Measurements from ENCODE around the gene LYG1.

LYG1 gene

DNA sequence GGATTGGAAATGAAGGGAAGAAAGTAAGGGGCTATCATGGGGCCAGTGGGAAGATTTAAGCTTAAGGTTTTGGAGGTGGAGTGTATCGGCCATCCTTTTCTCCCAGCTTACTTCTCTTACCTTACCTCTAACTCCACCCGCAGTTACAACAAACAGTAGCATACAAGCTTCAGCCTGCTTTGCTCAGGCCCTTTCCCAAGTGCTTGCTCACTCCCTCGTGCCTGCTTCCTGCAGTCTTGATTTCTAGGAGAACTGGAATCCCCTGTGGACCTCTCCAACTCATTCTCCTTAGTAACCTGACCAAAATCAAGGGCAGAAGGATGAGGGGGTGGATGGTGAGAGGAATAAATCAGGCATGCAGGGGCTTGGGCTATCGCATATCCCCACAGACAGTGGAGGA lies 39.8 kb downstream of the LYG1 start:
- no peak for DNase-seq

DNA sequence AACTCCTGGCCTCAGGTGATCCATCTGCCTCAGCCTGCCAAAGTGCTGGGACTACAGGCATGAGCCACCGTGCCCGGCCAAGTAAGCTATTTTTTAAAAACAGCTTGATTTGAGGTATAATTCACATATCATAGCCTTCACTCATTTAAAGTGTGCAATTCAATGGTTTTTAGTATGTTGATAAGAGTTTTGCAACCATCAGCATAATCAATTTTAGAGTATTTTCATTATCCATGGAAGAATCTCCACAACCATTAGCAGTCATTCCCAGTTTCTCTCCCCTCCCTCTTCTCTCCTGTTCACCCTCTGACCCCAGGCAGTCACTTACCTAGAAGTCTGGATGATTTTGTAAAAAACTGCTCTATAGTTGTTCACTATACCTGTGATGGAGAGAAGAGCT lies 40.8 kb downstream of the LYG1 start:
- no peak for DNase-seq

DNA sequence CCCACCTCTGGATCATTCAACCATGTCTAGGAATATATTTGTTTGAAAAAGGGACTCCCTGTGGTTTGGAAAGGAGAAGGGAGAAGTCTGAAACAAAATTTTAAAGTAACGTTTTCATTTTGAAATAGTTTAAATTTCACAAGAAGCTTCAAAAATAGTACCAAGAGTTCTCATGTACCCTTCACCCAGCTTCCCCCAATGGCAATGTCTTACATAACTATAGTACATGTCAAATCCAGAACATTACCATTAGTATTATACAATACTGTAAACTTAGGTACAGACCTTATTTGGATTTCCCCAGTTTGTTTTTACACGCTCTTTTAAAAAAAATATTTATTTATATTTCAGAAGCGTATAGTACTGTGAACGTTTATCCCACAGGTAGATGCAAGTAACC lies 41.5 kb downstream of the LYG1 start:
- DNase-seq = no peak

DNA sequence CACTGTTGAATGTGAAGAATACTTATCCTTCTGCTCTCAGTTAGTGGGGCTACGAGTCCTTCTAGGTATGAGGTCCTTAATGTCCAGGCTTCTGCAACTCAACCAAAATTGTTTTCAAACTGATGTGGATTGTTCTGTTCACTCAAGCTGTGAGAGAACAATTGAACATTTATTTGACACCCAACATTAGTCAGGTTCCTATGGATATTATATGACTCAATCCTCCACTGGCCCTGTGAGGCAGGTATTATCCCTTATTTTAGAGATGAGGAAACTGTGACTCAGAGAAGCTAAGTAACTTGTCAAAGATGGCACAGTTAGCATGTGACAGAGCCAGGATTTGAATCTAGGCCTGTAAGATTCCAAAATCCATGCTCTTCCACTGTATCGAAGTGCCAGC lies 44.3 kb downstream of the LYG1 start:
- DNase-seq = no peak

DNA sequence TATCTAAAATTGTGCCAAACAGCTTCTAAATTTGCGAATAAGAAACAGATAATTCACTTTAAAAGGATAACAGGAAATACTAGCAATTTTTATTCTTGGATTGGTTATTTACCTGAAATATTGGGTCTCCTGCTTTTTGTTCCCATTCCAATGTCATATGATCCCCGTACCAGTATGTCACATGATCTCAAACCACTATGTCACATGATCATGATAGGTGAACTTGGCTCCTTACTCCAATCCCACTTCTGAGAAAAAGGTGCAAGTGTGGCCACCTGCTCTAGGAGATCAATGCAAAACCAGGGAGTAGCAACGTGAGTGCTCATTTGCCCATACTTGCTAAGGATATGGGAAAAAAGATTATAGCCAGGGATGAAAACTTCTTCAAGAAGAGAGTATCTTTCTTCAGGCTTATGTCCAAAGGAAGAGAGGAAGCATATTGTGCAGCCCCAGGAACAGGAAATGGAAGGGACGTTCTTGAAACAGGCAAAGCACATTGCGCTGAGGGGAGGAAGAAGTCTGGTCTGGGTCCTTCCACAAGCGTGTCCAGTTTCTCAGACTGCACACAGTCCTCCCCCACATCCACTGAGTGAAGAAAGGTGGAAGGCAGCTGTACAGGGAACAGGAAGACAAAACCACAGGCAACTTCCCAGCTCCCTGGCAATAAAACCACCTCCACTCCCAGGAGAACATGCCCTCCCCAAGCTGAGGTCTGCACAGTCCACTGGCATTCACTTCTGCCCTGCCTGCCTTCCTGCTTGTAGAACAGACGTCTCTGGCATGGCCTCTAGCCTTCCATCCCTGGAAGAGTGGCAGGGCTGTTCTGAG lies 45.3 kb downstream of the LYG1 start, which contains the start of gene LYG2:
Gene LYG2 (minus strand): TSS at position 176 of the 828 bp plus-strand sequence. CDS start 1,406 bp downstream, outside the sequence.
- DNase-seq = no peak

DNA sequence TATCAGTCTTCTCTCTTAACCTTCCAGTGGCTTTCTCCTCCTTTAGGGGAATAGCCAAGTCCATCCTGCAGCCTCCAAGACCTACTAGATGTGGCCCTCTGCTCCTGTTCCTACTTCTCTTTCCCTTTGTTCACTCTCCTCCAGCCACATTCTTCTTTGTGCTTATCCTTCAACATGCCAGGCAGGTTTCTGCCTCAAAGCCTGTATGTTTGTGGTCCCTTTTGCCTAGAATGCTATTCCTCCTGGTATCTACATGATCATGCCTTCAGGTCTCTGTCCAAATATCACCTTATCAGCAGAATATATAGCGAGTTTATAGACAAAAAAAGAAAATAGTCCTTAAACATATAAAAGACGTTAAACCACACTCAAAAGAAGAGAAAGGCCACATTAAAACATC lies 51.0 kb downstream of the LYG1 start:
- DNase-seq = no peak

DNA sequence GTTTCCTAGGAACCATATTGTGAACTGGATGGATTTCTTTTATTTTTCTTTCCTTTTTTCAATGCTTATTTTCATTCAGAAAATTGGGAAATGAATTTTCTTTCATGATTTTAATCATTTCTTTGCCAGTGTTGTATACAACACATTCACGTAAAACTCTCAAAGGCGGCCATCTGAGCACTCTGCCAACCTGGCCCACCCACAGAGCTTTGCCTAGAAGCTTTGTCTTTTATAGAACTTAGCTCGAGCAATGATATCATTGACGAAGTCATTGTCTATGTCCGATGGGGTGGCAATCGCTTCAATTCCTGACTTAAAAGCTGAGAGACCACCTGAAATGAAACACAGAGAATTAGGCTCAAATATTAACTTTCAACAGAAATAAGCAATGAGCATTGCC lies 58.8 kb downstream of the LYG1 start:
- DNase-seq = no peak

DNA sequence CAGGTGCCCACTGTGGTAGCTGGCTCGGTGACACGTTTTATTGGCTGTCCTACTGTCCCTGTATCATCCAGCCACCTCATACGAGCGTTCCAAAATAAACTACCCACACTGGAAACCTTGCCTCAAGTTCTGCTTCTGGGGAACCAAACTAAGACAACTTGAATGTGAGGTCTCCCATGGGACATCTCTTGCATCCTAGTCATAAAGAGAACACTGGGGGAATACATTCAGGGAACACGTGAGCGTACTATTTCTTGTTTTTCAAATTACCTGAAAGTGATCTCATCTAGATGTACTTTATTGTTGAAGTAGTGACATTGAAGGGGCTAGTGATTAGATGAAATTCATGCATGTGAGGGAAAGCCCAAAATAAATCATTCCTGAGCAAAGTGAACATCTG lies 60.6 kb downstream of the LYG1 start:
- DNase-seq = no peak

DNA sequence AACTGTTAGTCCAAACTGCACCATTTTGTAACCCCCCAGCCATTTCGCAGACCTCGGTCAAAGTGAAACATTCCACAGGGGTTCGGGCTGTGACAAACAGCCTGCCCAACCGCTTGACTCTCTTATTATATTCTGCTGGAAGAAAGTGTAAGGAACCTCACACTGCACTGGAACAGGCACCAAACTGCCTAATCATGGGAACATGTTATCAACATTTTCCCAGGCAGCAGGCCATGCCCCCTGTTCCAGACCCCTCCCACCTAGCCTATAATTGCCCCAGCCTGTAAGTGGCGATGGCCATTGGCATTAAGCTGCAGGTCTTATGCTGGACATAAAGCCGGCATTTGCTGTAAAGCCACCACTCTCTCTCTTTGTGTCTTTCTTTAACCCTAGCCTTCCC lies 62.4 kb downstream of the LYG1 start:
- no peak for DNase-seq

Data from NCI-H446 treated with DMSO at 0.1 percent for 48 hours (cell line).